Right cardiac atrium (tissue), 5 donors: ENCODE data around the gene MAFF. TPM values are rescaled to one million over a fixed set of nuclear protein-coding genes. Genes with fewer than 3 reads are reported as not detected.
"Not testable (repeated sequence)": the region's sequence is repeated elsewhere in the genome, so short reads cannot be mapped to it uniquely, and the experiment has no call there.

Experiments used
- ATAC-seq, 2 donors: fragments of 200-7000 bp; cut with Tn5 transposase; one replicate each; pipeline versions ENCODE4 v1.8.0 to v1.9.1; 2020; ENCODE audit warnings: moderate library complexity in 2 of 2, mild to moderate bottlenecking in 1 of 2
- DNase-seq, 3 donors: peaks; one replicate each; pipeline ENCODE4 v3.0.0-alpha.2; 2020
- H3K27ac ChIP-seq: one replicate; pipeline ENCODE4 v1.5.1; 2013; ENCODE audit warnings: mild to moderate bottlenecking, low read length, control low read depth, moderate library complexity
- H3K27me3 ChIP-seq: one replicate; pipeline ENCODE4 v1.6.1; 2013; ENCODE audit not compliant: control insufficient read depth, insufficient read depth
- H3K4me1 ChIP-seq: one replicate; pipeline ENCODE4 v1.6.1; 2013; ENCODE audit warnings: low read length; ENCODE audit not compliant: control insufficient read depth, insufficient read depth
- H3K4me3 ChIP-seq: one replicate; pipeline ENCODE4 v1.5.1; 2013; ENCODE audit warnings: low read length, control low read depth
- H3K9me3 ChIP-seq: one replicate; pipeline ENCODE4 v1.6.1; 2013; ENCODE audit warnings: low read length; ENCODE audit not compliant: control insufficient read depth
- WGBS: extraction: QIAGEN DNeasy Blood & Tissue Kit; methylation state at CpG from one replicate; pipeline ENCODE4 v1.1.7; 2013; 5-methylcytosine and 5-hydroxymethylcytosine counted together
- intact Hi-C, 4 donors: fragments of 100-400 bp; cut with DNase I; formaldehyde crosslinking; loops; one replicate each; pipeline versions ENCODE4 v1.11.0 to v1.14.0; 2022 to 2023
- polyA plus RNA-seq: library from polyadenylated mRNA; stranded (reverse); fragments of 200-250 nt; gene quantifications from one replicate; pipeline ENCODE4 v1.2.3, GENCODE V29; 2013
- total RNA-seq, 4 donors: library from RNA; stranded (reverse); fragmentation: NEBNext Ultra II Directional; extraction: Animal tissue kit (Norgen Biotek cat#: 25700); gene quantifications; one replicate each; pipeline ENCODE4 v1.2.1, GENCODE V29; 2021
- donor health status: healthy with polysubstance abuse.
- donor health status: DM: no; HTN: yes; CAD: no.
- donor health status: DM: no; HTN: no; CAD: no.
- donor health status: DM: no; HTN: yes; CAD: no; lungs with severe emphysema.
- donor health status: DM: yes; HTN: yes; CAD: no.

Gene MAFF
- total and polyA plus RNA-seq, 5 donors, result 4.8 to 20.5 (median 7.2) TPM

DNA sequence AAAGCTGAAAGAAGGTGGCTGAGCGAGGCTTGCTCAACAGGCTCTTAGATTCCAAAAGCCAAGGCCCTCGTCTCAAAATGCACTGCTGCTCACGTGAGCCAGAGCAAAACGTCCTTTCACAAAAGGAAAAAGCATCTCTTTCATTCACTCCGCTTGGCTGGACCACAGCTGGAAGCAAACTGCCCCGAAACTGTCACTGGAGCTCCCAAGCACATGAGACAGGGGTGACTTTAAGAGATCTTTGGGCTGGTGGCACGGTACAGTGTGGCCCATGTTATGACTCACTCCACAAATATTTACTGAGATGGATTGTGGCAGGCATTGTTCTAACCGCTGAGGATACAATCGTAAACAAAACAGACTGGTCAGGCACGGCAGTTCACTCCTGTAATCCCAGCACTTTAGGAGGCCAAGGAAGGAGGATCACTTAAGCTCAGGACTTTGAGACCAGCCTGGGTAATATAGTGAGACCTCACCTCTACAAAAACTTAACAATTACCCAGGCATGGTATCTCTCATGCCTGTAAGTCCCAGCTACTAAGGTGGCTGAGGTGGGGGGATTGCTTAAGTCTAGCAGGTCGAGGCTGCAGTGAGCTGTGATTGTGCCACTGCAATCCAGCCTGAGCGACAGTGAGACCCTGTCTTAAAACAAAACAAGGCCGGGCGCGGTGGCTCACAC lies 23.7 kb upstream of the MAFF start:
- intact Hi-C loops, result no loop called here
- Histone ChIP-seq H3K4me3 (no peak overlapping the region), H3K27ac (peak overlapping the region; percentile 88), H3K27me3 (no peaks in the 10 kb centered on the region), H3K9me3 (no peaks in the 10 kb centered on the region), H3K4me1 (peaks cover 15% of the 10 kb centered on the region)
- WGBS, result 51% methylated on average over 15 of the region's 15 CpGs
- ATAC-seq, result peak; percentile 5 to 32
- peak in 2 of 3 donors; percentile 42 to 44 for DNase-seq

- peaks cover 13% of the 10 kb centered on the region for H3K4me1 ChIP-seq
- H3K27ac ChIP-seq, result peak overlapping the region; percentile 88
- ATAC-seq, H3K9me3 ChIP-seq, H3K27me3 ChIP-seq, H3K4me3 ChIP-seq, intact Hi-C loops: not testable (repeated sequence)
- 98% methylated on average over 7 of the region's 7 CpGs for WGBS
- peak in 1 of 3 donors; percentile 43 for DNase-seq
Measured at GRCh38 chr22:38178605-38178937, 23.2 kb upstream of the MAFF start.

DNA sequence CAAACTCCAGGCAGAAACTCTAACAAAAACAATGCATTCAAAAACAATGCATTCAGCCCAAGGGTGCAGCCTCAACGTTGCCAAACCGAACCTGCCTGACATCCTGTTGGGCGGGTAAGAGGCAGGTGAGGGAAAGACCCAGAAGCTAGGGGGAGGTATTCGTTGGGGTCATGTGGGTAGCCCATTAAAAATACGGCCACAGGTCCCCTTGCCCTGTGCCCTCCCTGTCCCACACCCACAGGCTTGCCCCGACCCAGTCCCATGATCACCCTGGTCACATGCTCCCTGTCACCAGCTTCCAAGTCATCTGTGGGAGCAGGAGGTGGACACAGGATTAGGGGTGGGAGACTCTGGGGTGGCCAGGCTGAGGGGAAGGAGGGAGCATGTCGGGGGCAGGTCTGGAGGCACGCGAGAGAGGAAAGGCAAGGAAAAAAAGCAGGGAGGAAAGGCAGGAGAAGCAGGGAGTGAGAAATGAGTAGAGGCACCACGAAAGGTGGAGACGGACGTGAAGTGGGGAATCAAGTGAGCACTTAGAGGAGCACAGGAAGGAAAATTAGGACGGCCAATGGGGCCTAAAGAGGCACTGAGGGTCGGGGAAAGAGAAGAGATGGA lies 20.8 kb upstream of the MAFF start:
- H3K9me3 ChIP-seq, result no peaks in the 10 kb centered on the region
- peak overlapping the region; percentile 93 for H3K27ac ChIP-seq
- H3K4me1 ChIP-seq, result peaks cover 11% of the 10 kb centered on the region
- H3K27me3 ChIP-seq, result no peaks in the 10 kb centered on the region
- intact Hi-C loops, result no loop called here
- 13% methylated on average over 14 of the region's 14 CpGs for WGBS
- peak in 1 of 3 donors; percentile 56 for DNase-seq
- H3K4me3 ChIP-seq, result peak overlapping the region; percentile 70
- peak; percentile 19 to 24 for ATAC-seq

GRCh38 chr22:38181453-38182200 lies 20.2 kb upstream of the MAFF start, which contains the start of gene PLA2G6:
Gene PLA2G6 (minus strand): TSS chr22:38181830. CDS start chr22:38169426, 12,404 bp downstream.
- Histone ChIP-seq H3K27ac (peak within 1 kb of the TSS; percentile 93), H3K27me3 (no peaks in the 10 kb centered on the region), H3K9me3 (no peaks in the 10 kb centered on the region), H3K4me3 (peak within 1 kb of the TSS; percentile 70), H3K4me1 (peaks cover 8% of the 10 kb centered on the region)
- intact Hi-C loops, result no loop called here
- ATAC-seq (peak; percentile 96 to 97), DNase-seq (peak; percentile 99 to 100 (median 99))
- WGBS, result under 1% methylated on average over 48 of the region's 48 CpGs

- ATAC-seq (no peak), DNase-seq (peak in 1 of 3 donors; percentile 21)
- 73% methylated on average over 7 of the region's 7 CpGs for WGBS
- H3K9me3 ChIP-seq, result no peaks in the 10 kb centered on the region
- H3K27ac ChIP-seq, result no peak overlapping the region
- H3K27me3 ChIP-seq, result no peaks in the 10 kb centered on the region
- H3K4me3 ChIP-seq, result no peak overlapping the region
- H3K4me1 ChIP-seq, result peaks cover 5% of the 10 kb centered on the region
- intact Hi-C loops, result no loop called here
Measured at GRCh38 chr22:38184788-38185187, 17.0 kb upstream of the MAFF start.

- DNase-seq (peak in 1 of 3 donors; percentile 18), ATAC-seq (no peak)
- no peaks in the 10 kb centered on the region for H3K9me3 ChIP-seq
- 46% methylated on average over 5 of the region's 5 CpGs for WGBS
- H3K4me1 ChIP-seq, result no peaks in the 10 kb centered on the region
- H3K27me3 ChIP-seq, result no peaks in the 10 kb centered on the region
- H3K4me3 ChIP-seq, result no peak overlapping the region
- H3K27ac ChIP-seq, result no peak overlapping the region
- intact Hi-C loops, result no loop called here
Measured at GRCh38 chr22:38186429-38186828, 15.4 kb upstream of the MAFF start.

GRCh38 chr22:38187413-38188212 lies 14.2 kb upstream of the MAFF start:
- 69% methylated on average over 10 of the region's 10 CpGs for WGBS
- no peak overlapping the region for H3K4me3 ChIP-seq
- no peaks in the 10 kb centered on the region for H3K27me3 ChIP-seq
- ATAC-seq, result peak in 1 of 2 donors; percentile 16
- intact Hi-C loops, result no loop called here
- DNase-seq, result peak in 1 of 3 donors; percentile 19
- H3K9me3 ChIP-seq, result no peaks in the 10 kb centered on the region
- H3K27ac ChIP-seq, result no peak overlapping the region
- H3K4me1 ChIP-seq, result peaks cover 2% of the 10 kb centered on the region

DNA sequence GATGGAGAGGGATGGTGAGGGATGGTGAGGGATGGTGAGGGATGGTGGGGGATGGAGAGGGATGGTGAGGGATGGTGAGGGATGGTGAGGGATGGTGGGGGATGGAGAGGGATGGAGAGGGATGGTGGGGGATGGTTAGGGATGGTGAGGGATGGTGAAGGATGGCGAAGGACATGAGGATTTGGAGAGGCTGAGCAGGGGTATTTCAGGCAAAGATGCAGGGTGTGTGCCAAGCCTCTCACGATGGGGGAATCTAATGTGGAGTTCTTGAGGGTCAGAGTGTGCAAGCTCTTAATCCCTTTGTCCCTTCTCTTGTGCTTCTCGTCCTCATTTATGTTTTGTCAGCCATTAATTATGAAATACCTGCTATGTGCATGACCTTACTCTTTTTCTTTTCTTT lies 12.7 kb upstream of the MAFF start:
- Histone ChIP-seq H3K9me3 (no peaks in the 10 kb centered on the region), H3K27me3 (no peaks in the 10 kb centered on the region), H3K27ac (no peak overlapping the region), H3K4me3 (no peak overlapping the region), H3K4me1 (peaks cover 6% of the 10 kb centered on the region)
- intact Hi-C loops, result no loop called here
- DNase-seq (no peak), ATAC-seq (no peak)
- 84% methylated on average over 3 of the region's 3 CpGs for WGBS

GRCh38 chr22:38190581-38190980 lies 11.2 kb upstream of the MAFF start:
- H3K27me3 ChIP-seq, result no peaks in the 10 kb centered on the region
- no peaks in the 10 kb centered on the region for H3K9me3 ChIP-seq
- H3K27ac ChIP-seq, result no peak overlapping the region
- peaks cover 6% of the 10 kb centered on the region for H3K4me1 ChIP-seq
- no peak overlapping the region for H3K4me3 ChIP-seq
- 62% methylated on average over 6 of the region's 6 CpGs for WGBS
- ATAC-seq (no peak), DNase-seq (no peak)
- intact Hi-C loops, result no loop called here

DNA sequence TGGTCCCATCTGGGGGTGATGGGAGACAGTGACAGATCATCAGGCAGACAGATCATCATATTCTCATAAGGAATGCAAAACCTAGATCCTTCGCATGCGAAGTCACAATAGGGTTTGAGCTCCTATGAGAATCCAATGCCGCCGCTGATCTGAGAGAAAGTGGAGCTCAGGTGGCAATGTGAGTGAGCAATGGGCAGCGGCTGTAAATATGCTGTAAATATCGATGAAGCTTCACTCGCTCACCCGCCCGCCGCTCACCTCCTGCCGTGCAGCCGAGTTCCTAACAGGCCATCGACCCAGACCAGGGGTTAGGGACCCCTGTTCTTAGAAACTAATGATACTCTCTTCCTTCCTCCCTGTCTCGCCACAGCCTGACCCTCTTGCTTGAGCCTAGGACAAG lies 10.7 kb upstream of the MAFF start:
- intact Hi-C loops, result no loop called here
- Histone ChIP-seq H3K4me3 (no peak overlapping the region), H3K9me3 (no peaks in the 10 kb centered on the region), H3K27me3 (no peaks in the 10 kb centered on the region), H3K4me1 (peaks cover 6% of the 10 kb centered on the region), H3K27ac (no peak overlapping the region)
- no peak for ATAC-seq
- peak in 1 of 3 donors; percentile 45 for DNase-seq
- 92% methylated on average over 14 of the region's 14 CpGs for WGBS
